Kidney (tissue), 14 donors: Measurements from ENCODE around the gene ABCB9. TPM values are rescaled to one million over a fixed set of nuclear protein-coding genes. Genes with fewer than 3 reads are reported as not detected.
A peak's percentile ranks its signal among the peaks of the same experiment; 100 is the strongest.

ENCODE experiments used
- DNase-seq, 5 donors: peaks; one replicate each; pipeline ENCODE4 v3.0.0-alpha.2; 2013 to 2020
- FAIRE-seq: peaks from 2 replicates; lab custom pipeline; 2012; peaks lifted over from hg19 to GRCh38; lab: Jason Lieb, UNC
- H3K27ac ChIP-seq, 2 donors: one replicate each; pipeline ENCODE4 v1.7.0; 2013; ENCODE audit warnings: low read depth in 2 of 2, low read length in 2 of 2, inconsistent platforms in 1 of 2
- H3K27me3 ChIP-seq: one replicate; pipeline ENCODE4 v1.7.1; 2013; ENCODE audit warnings: low read length, inconsistent platforms; ENCODE audit not compliant: control insufficient read depth, insufficient read depth
- H3K36me3 ChIP-seq, 3 donors: one replicate each; pipeline versions ENCODE4 v1.7.0 to v1.7.1; 2013; ENCODE audit warnings: low read length in 3 of 3, control low read depth in 1 of 3, inconsistent platforms in 1 of 3; ENCODE audit not compliant: insufficient read depth in 3 of 3, control insufficient read depth in 2 of 3
- H3K4me1 ChIP-seq, 3 donors: one replicate each; pipeline versions ENCODE4 v1.7.0 to v1.7.1; 2013; ENCODE audit warnings: low read length in 3 of 3, inconsistent platforms in 1 of 3, low read depth in 1 of 3; ENCODE audit not compliant: control insufficient read depth in 2 of 3, insufficient read depth in 2 of 3
- H3K4me3 ChIP-seq, 3 donors: one replicate each; pipeline versions ENCODE4 v1.7.0 to v1.8.1; 2013; ENCODE audit warnings: low read length in 3 of 3, control low read depth in 1 of 3, inconsistent platforms in 1 of 3
- H3K9ac ChIP-seq, 3 donors: one replicate each; pipeline versions ENCODE4 v1.7.0 to v1.7.1; 2013; ENCODE audit warnings: low read length in 3 of 3, control low read depth in 1 of 3, inconsistent platforms in 1 of 3
- H3K9me3 ChIP-seq, 3 donors: one replicate each; pipeline versions ENCODE4 v1.7.0 to v1.7.1; 2013; ENCODE audit warnings: low read length in 3 of 3, control low read depth in 1 of 3, inconsistent platforms in 1 of 3; ENCODE audit not compliant: control insufficient read depth in 2 of 3, insufficient read depth in 1 of 3
- intact Hi-C: fragments of 100-400 bp; cut with DNase I; formaldehyde crosslinking; loops from one replicate; pipeline ENCODE4 v1.11.1; 2022
- polyA plus RNA-seq: library from polyadenylated mRNA; stranded (reverse); fragments of 350-450 nt; fragmentation: Illumina TruSeq; extraction: RNeasy Lipid Tissue Mini Kit (QIAGEN cat#74804); gene quantifications from one replicate; pipeline ENCODE4 v1.2.3, GENCODE V29; 2014; ENCODE audit warnings: low read depth, low replicate concordance; ENCODE audit not compliant: insufficient read depth
- total RNA-seq: library from RNA; stranded (reverse); fragmentation: NEBNext Ultra II Directional; extraction: Animal tissue kit (Norgen Biotek cat#: 25700); gene quantifications from one replicate; pipeline ENCODE4 v1.2.1, GENCODE V29; 2021
- TF ChIP-seq, protein P1 (sequence below): IDR thresholded peaks from 3 replicates; pipeline ENCODE4 v1.5.1; 2012; ENCODE audit warnings: mild to moderate bottlenecking, moderate library complexity, borderline replicate concordance; ENCODE audit not compliant: insufficient read depth; ENCODE audit errors: extremely low read depth
- donor health status: control.
- donor health status: control.
- donor health status: control.
- donor health status: control.
- donor health status: control.
- donor health status: DM: yes; HTN: yes; CAD: no.
- donor health status: Normal renal cell carcinoma (clear cell type).

Gene ABCB9
- total and polyA plus RNA-seq, 2 donors from 2014 or later, result 4.6 to 7.6 TPM

DNA sequence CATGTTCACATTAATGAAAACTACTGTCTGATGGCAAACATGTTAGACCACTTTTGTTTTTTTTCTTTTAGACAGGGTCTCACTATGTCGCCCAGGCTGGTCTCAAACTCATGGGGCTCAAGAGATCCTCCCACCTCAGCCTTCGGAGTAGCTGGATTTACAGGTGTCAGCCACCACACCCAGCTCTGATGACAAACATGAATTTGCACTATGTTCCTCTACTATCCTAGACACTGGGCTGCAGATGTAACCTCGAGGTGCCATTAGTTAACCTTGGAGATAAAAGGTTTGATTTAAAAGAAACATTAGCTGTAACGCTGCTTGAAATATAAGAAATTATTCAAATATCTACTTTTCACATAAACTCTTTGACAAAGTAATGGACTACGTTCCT is 78.4 kb downstream of the ABCB9 start:
- H3K4me1 ChIP-seq, result peaks cover 0 to 43% (median 34%) of the 10 kb centered on the region in 3 donors
- H3K27ac ChIP-seq, result peak overlapping the region; percentile 89 to 96
- H3K4me3 ChIP-seq, result peak overlapping the region in 2 of 3 donors; percentile 3 to 10
- TF ChIP-seq, protein P1, sequence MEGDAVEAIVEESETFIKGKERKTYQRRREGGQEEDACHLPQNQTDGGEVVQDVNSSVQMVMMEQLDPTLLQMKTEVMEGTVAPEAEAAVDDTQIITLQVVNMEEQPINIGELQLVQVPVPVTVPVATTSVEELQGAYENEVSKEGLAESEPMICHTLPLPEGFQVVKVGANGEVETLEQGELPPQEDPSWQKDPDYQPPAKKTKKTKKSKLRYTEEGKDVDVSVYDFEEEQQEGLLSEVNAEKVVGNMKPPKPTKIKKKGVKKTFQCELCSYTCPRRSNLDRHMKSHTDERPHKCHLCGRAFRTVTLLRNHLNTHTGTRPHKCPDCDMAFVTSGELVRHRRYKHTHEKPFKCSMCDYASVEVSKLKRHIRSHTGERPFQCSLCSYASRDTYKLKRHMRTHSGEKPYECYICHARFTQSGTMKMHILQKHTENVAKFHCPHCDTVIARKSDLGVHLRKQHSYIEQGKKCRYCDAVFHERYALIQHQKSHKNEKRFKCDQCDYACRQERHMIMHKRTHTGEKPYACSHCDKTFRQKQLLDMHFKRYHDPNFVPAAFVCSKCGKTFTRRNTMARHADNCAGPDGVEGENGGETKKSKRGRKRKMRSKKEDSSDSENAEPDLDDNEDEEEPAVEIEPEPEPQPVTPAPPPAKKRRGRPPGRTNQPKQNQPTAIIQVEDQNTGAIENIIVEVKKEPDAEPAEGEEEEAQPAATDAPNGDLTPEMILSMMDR, result no peak
- no peaks in the 10 kb centered on the region for H3K9me3 ChIP-seq
- H3K36me3 ChIP-seq, result no peaks in the 10 kb centered on the region
- intact Hi-C loops, result no loop called here
- no peaks in the 10 kb centered on the region for H3K27me3 ChIP-seq
- DNase-seq, result no peak
- peak overlapping the region in 1 of 3 donors; percentile 5 for H3K9ac ChIP-seq
- FAIRE-seq, result no peak

DNA sequence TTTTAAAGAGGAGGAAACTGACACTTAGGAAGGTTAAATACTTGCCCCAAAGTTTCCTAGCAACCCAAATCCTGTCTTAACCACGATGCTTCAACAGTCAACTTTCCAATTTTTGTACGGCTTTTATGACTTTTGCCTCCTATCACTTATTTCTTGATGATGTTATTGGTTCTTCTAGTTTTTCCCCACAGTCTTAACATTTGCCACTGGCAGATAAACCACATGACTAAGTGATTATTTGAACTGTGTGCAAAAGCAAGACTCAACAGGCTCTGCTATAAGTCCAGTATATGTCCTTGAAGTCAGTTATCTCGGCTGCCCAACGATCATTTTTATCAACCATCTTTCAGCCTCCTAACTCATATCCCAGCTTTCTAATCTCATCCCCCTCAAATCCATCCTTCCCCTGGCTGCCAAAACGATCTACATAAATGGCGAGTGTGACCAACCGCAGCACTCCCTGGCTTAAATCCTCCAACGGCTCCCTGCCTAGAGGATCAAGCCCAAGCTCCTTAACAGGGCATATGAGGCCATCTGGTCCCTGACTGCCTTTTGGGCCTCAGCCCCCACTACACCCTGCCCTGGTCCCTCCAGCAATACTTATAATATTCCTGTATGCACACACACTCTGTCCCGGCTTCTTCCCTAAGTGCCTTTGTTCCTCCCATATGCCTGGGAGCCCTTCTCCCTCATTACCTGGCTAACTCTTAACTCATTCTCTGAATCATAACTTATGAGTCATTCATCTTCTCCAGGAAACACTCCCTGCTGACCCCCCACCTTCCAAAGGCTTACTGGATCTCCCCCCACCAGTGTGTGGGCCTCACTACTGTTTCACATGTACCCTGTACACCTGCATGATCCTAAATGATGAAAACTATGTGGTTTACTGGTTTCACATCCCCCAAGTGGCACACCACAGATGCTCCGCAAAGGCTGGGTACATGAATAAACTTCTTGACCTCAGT is 79.1 kb downstream of the ABCB9 start:
- peak overlapping the region; percentile 89 to 96 for H3K27ac ChIP-seq
- intact Hi-C loops, result no loop called here
- peak overlapping the region in 1 of 3 donors; percentile 5 for H3K9ac ChIP-seq
- H3K27me3 ChIP-seq, result no peaks in the 10 kb centered on the region
- DNase-seq (no peak), FAIRE-seq (no peak)
- H3K9me3 ChIP-seq, result no peaks in the 10 kb centered on the region
- no peaks in the 10 kb centered on the region for H3K36me3 ChIP-seq
- H3K4me1 ChIP-seq, result peaks cover 0 to 42% (median 28%) of the 10 kb centered on the region in 3 donors
- TF ChIP-seq, protein P1, result no peak
- no peak overlapping the region for H3K4me3 ChIP-seq

DNA sequence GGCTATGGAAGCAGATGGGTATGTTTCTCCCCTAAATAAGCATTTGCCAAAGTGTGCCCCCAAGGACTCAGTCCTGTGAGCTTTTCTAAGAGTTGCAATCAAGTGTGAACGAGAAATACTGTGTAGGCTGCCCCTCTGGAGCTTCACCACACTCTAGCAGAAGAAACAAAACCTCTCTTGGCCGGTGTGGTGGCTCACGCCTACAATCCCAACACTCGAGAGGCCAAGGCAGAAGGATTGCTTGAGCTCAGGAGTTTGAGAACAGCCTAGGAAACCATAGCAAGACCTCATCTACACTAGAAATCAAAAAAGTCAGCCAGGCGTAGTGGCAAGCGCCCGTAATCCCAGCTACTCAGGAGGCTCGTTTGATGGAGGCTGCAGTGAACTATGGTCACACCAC is 80.1 kb downstream of the ABCB9 start:
- TF ChIP-seq, protein P1, result no peak
- Histone ChIP-seq H3K4me1 (peaks cover 0 to 34% (median 32%) of the 10 kb centered on the region in 3 donors), H3K9me3 (no peaks in the 10 kb centered on the region), H3K27ac (peak overlapping the region in 1 of 2 donors; percentile 38), H3K27me3 (no peaks in the 10 kb centered on the region), H3K36me3 (no peaks in the 10 kb centered on the region), H3K9ac (no peak overlapping the region), H3K4me3 (no peak overlapping the region)
- no peak for FAIRE-seq
- DNase-seq, result no peak
- intact Hi-C loops, result no loop called here
